Thymus (tissue), 11 donors: ENCODE data around the gene MKNK2. TPM values are rescaled to one million over a fixed set of nuclear protein-coding genes. Genes with fewer than 3 reads are reported as not detected.
"Not testable (repeated sequence)": the region's sequence is repeated elsewhere in the genome, so short reads cannot be mapped to it uniquely, and the experiment has no call there.

Source experiments
- DNase-seq, 9 donors: peaks; one replicate each; pipeline ENCODE4 v3.0.0-alpha.2; 2013; ENCODE audit warnings: low spot score in 9 of 9, low read depth in 6 of 9, missing footprints in 1 of 9
- H3K27ac ChIP-seq, 2 donors: one replicate each; pipeline ENCODE4 v1.5.1; 2013; ENCODE audit warnings: control low read depth in 1 of 2, low read depth in 1 of 2, low read length in 1 of 2, mild to moderate bottlenecking in 1 of 2, moderate library complexity in 1 of 2
- H3K27me3 ChIP-seq, 2 donors: one replicate each; pipeline ENCODE4 v1.5.1; 2013; ENCODE audit warnings: low read length in 1 of 2; ENCODE audit not compliant: control insufficient read depth in 2 of 2, insufficient read depth in 1 of 2
- H3K36me3 ChIP-seq, 2 donors: one replicate each; pipeline ENCODE4 v1.5.1; 2013; ENCODE audit warnings: low read length in 1 of 2, mild to moderate bottlenecking in 1 of 2, moderate library complexity in 1 of 2; ENCODE audit not compliant: control insufficient read depth in 2 of 2, insufficient read depth in 2 of 2
- H3K4me1 ChIP-seq, 2 donors: one replicate each; pipeline ENCODE4 v1.5.1; 2013; ENCODE audit warnings: low read length in 2 of 2; ENCODE audit not compliant: control insufficient read depth in 2 of 2, insufficient read depth in 2 of 2
- H3K4me3 ChIP-seq, 2 donors: one replicate each; pipeline ENCODE4 v1.5.1; 2013; ENCODE audit warnings: low read length in 2 of 2, control low read depth in 1 of 2, mild to moderate bottlenecking in 1 of 2
- H3K9me3 ChIP-seq, 2 donors: one replicate each; pipeline ENCODE4 v1.5.1; 2013; ENCODE audit warnings: low read length in 1 of 2, mild to moderate bottlenecking in 1 of 2; ENCODE audit not compliant: control insufficient read depth in 2 of 2, insufficient read depth in 1 of 2
- WGBS: extraction: QIAGEN DNeasy Blood & Tissue Kit; methylation state at CpG from one replicate; pipeline ENCODE4 v1.1.7; 2013; 5-methylcytosine and 5-hydroxymethylcytosine counted together
- polyA plus RNA-seq: library from polyadenylated mRNA; stranded (reverse); fragments of 200-250 nt; gene quantifications from one replicate; pipeline ENCODE4 v1.2.3, GENCODE V29; 2013
- total RNA-seq: library from RNA; stranded (reverse); fragments of 120-200 nt; gene quantifications from one replicate; pipeline ENCODE4 v1.2.4, GENCODE V29; 2013
- donor health status: healthy.

MKNK2 gene
- total and polyA plus RNA-seq, 2 donors = 59.4 to 97.9 TPM

GRCh38 chr19:2096480-2097202, 45.6 kb upstream of the MKNK2 start, which contains the start of gene IZUMO4:
Gene IZUMO4 (plus strand): TSS chr19:2096915. CDS start chr19:2096946, 31 bp downstream.
- H3K36me3 ChIP-seq = peaks cover 33 to 34% of the 10 kb centered on the region in 2 donors
- H3K4me3 ChIP-seq = peak within 1 kb of the TSS; percentile 71 to 86
- DNase-seq = peak; percentile 80 to 98 (median 97)
- H3K4me1 ChIP-seq = peaks cover 29 to 49% of the 10 kb centered on the region in 2 donors
- H3K27ac ChIP-seq = peak within 1 kb of the TSS; percentile 83 to 91
- H3K9me3 ChIP-seq = no peaks in the 10 kb centered on the region
- WGBS = under 1% methylated on average over 69 of the region's 70 CpGs
- no peaks in the 10 kb centered on the region for H3K27me3 ChIP-seq

GRCh38 chr19:2096034-2096479, 45.0 kb upstream of the MKNK2 start, which contains the start of gene MOB3A:
Gene MOB3A (minus strand): TSS chr19:2096326. CDS start chr19:2078560, 17,766 bp downstream.
- DNase-seq = peak in 4 of 9 donors; percentile 65 to 96 (median 79)
- H3K27me3 ChIP-seq = no peaks in the 10 kb centered on the region
- H3K9me3 ChIP-seq = no peaks in the 10 kb centered on the region
- peak within 1 kb of the TSS; percentile 71 to 86 for H3K4me3 ChIP-seq
- peaks cover 29 to 52% of the 10 kb centered on the region in 2 donors for H3K4me1 ChIP-seq
- peaks cover 28 to 29% of the 10 kb centered on the region in 2 donors for H3K36me3 ChIP-seq
- H3K27ac ChIP-seq = peak within 1 kb of the TSS; percentile 83 to 91
- under 1% methylated on average over 56 of the region's 56 CpGs for WGBS

GRCh38 chr19:2091926-2092525, 41.0 kb upstream of the MKNK2 start:
- not testable (repeated sequence) for DNase-seq, H3K9me3 ChIP-seq, H3K27ac ChIP-seq, H3K4me3 ChIP-seq, H3K27me3 ChIP-seq
- H3K4me1 ChIP-seq = peaks cover 60 to 84% of the 10 kb centered on the region in 2 donors
- 98% methylated on average over 13 of the region's 13 CpGs for WGBS
- peaks cover 10 to 20% of the 10 kb centered on the region in 2 donors for H3K36me3 ChIP-seq

GRCh38 chr19:2089727-2090053, 38.6 kb upstream of the MKNK2 start:
- Histone ChIP-seq H3K9me3 (peaks cover 0 to 8% of the 10 kb centered on the region in 2 donors), H3K36me3 (peaks cover 10 to 22% of the 10 kb centered on the region in 2 donors), H3K27me3 (no peaks in the 10 kb centered on the region), H3K4me3 (no peak overlapping the region), H3K4me1 (peaks cover 67 to 92% of the 10 kb centered on the region in 2 donors), H3K27ac (peak overlapping the region; percentile 46 to 59)
- no peak for DNase-seq
- 25% methylated on average over 2 of the region's 2 CpGs for WGBS

- no peak overlapping the region for H3K4me3 ChIP-seq
- no peak for DNase-seq
- no peaks in the 10 kb centered on the region for H3K27me3 ChIP-seq
- H3K9me3 ChIP-seq = peaks cover 0 to 8% of the 10 kb centered on the region in 2 donors
- peaks cover 10 to 22% of the 10 kb centered on the region in 2 donors for H3K36me3 ChIP-seq
- peak overlapping the region; percentile 36 to 59 for H3K27ac ChIP-seq
- WGBS = 85% methylated on average over 16 of the region's 16 CpGs
- peaks cover 62 to 92% of the 10 kb centered on the region in 2 donors for H3K4me1 ChIP-seq
Observed at GRCh38 chr19:2089001-2089711, 38.1 kb upstream of the MKNK2 start.

- Histone ChIP-seq H3K27ac (peak overlapping the region; percentile 91 to 95), H3K27me3 (no peaks in the 10 kb centered on the region), H3K4me1 (peaks cover 61 to 92% of the 10 kb centered on the region in 2 donors), H3K36me3 (peaks cover 3 to 14% of the 10 kb centered on the region in 2 donors), H3K4me3 (no peak overlapping the region), H3K9me3 (peaks cover 0 to 8% of the 10 kb centered on the region in 2 donors)
- DNase-seq = peak in 1 of 9 donors; percentile 67
- 26% methylated on average over 14 of the region's 14 CpGs for WGBS
Observed at GRCh38 chr19:2087621-2088100, 36.6 kb upstream of the MKNK2 start.

- not testable (repeated sequence) for H3K9me3 ChIP-seq, H3K4me3 ChIP-seq, H3K27me3 ChIP-seq
- DNase-seq = peak in 1 of 9 donors; percentile 65
- peaks cover 4 to 21% of the 10 kb centered on the region in 2 donors for H3K36me3 ChIP-seq
- WGBS = 47% methylated on average over 13 of the region's 13 CpGs
- peaks cover 63 to 93% of the 10 kb centered on the region in 2 donors for H3K4me1 ChIP-seq
- H3K27ac ChIP-seq = peak overlapping the region; percentile 91 to 95
Observed at GRCh38 chr19:2086695-2087620, 35.9 kb upstream of the MKNK2 start.
